GM21360 (cell line): Measurements from ENCODE around the gene LOXL1.
A peak's percentile ranks its signal among the peaks of the same experiment; 100 is the strongest.

Experiments
- ATAC-seq: cut with Tn5 transposase; IDR thresholded peaks from one replicate; pipeline ENCODE4 v1.9.1; 2021; ENCODE audit warnings: mild to moderate bottlenecking, moderate library complexity; ENCODE audit not compliant: unreplicated experiment

LOXL1 gene

GRCh38 chr15:73899197-73900094 is 26.8 kb upstream of the LOXL1 start:
- ATAC-seq: no peak

- no peak for ATAC-seq
These were observed 26.1 kb upstream of the LOXL1 start for GRCh38 chr15:73900095-73900712.

GRCh38 chr15:73901126-73901810 is 25.0 kb upstream of the LOXL1 start:
- no peak for ATAC-seq

DNA sequence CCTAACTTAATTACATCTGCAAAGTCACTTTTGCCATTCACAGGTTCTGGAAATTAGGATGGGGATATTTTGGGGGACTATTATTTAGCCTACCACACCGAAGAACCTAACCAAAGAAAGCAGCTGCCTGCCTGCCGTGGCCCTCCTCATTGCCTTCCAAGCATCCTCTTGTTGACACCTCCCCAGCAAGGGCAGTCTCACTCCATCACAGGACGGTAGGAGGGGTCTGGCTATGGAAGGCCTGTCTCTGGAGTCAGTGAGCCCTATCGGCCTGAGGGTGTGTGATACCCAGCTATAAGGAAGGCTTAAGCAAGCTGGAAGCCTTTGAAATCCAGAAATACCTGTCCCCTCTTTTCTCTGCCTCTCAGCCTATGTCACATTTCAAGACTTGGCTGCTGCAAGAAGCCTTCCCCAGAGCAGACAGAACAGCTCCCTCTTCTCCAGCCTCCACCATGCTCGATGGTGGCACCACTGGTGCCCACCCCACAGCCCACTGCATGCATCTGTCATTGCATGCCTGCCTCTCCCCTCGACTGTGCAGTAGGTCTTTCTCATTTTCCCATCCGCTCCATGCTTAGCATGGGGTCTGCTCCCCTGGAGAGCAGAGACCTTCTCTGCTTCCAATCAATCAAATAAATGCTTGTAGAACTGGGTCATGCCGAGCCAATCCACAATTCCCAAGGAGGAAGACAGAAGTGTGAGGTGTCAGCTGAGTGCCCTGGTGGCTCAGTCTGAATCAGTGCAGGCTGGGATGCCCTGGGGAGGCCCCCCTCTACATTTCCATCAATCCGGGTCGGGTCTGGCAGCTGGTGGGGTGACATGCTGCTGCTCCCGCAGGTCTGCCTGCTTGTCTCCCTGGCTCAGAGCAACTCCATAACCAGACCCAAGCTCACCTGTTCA is 23.9 kb upstream of the LOXL1 start:
- ATAC-seq: no peak

- ATAC-seq: no peak
These were observed 22.0 kb upstream of the LOXL1 start for GRCh38 chr15:73904026-73904815.

DNA sequence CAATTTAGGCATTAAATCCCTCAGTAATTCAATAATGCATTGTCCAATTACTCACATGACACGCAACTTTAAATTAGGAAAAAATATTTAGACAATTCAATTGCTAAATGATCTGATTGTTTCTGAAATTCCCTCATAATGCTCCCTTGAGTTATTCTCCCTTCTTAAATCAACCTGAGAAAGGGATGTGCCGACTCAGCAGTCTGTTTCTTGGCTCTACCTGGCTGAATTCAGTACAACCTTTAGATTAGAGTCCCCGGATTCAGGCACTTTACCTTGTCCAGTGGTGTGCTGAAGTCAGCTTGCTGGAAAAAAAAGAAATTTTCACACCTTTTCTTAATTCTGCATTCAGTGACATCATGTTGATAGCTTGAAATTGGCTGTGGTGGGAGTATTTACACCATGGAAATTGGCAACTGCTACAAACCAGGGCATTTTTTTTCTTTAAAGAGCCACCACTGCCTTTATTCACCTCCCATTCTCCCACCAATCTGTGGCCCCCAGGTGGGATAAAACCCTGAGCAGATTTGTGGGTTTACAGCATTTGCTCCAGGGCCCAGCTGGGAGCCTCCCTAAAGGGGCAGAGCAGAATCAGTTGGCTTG is 20.9 kb upstream of the LOXL1 start:
- ATAC-seq: no peak

DNA sequence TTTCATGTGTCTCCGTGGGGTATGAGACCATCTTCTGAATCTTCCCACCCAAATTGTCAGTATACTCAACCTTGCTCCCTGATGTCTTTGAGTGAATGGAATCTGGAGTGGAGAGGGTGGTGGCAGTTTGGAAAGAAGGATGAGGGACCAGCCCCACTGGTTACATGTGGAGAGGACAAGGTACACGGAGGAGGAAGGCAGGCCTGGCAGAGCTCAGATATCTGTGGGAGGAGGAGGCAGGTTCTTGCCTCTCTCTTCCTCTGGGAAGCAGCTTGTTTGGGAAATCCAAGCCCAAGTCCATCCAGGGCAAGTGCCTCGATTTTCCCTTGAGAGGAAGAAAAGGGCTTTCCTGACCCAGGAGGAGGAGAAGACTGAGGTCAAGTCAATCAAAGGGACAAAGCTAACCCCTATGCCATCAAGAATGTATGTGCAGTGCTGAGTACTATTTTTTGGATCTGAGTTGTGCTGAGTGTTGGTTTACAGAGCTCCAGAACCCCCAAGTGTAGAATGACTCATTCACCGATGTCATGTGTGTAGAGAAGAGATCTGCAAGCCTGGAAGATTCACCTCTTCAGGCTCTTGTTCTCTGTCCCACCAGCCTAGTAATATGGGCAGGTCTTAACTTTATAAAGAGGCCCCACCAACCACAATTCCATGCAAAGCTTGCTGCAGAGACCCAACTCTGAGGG is 19.8 kb upstream of the LOXL1 start:
- no peak for ATAC-seq

- ATAC-seq: no peak
These were observed 19.2 kb upstream of the LOXL1 start for GRCh38 chr15:73907035-73907408.

- peak; percentile 67 for ATAC-seq
These were observed 18.0 kb upstream of the LOXL1 start for GRCh38 chr15:73908030-73908821.

DNA sequence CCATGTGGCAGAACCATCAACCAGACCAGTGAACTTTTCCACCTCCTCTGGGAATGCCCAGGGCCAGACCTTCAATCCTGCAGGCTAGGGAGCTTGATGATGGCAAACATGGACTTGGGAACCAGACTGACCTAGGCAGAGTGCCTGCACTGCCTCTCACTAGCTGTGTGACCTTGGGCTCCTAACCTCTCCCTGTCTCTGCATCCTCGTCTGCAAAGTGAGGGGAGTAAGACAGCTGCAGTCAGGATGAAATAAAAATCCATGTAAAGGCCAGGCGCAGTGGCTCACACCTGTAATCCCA is 17.5 kb upstream of the LOXL1 start:
- ATAC-seq: no peak

- no peak for ATAC-seq
These were observed 16.6 kb upstream of the LOXL1 start for GRCh38 chr15:73909651-73910050.

DNA sequence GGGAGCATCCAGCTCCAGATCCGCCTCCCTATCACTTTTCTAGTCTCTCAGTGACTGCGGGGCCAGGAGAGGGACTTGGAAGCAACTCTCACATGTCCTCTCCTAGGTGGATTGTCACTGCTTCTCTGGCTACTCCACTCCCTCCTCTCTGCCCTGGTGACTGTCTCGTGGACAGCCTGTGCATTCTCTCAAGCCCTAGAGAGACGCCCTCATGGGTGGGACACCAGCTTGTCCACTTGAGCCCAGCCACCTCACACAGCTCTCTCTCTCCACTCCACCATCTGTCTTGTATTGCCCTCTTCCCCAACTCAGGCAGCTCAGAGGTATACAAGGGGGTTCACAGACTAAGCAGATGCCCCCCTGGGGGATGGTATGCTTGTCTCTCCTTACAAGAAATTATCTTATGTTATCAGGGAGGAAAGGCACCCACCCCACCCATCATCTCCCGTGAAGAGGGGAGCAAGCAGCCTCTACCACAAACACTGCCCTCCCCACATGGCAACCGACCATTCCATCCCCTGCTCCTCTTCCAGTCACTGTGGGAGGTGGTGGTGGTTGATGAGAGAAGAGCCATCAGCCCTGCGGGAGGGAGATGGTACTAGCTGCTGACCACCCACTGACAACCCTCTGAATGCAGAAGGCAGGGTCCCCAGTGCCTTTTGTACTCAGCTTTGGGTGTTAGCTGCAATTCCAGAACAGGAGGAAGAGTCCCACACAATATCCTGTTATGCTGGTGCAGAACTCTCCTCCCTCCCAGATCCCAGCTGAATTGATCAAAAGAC is 15.5 kb upstream of the LOXL1 start:
- ATAC-seq: no peak

GRCh38 chr15:73912030-73912596 is 14.1 kb upstream of the LOXL1 start:
- ATAC-seq: no peak

GRCh38 chr15:73914145-73914544 is 12.1 kb upstream of the LOXL1 start:
- no peak for ATAC-seq

GRCh38 chr15:73915082-73915481 is 11.2 kb upstream of the LOXL1 start:
- no peak for ATAC-seq

- no peak for ATAC-seq
These were observed 7.5 kb upstream of the LOXL1 start for GRCh38 chr15:73918784-73919183.

- ATAC-seq: no peak
These were observed 6.6 kb upstream of the LOXL1 start for GRCh38 chr15:73919706-73920105.
